ENCODE measurements around the gene EPHB3. TPM values are rescaled to one million over a fixed set of nuclear protein-coding genes. Genes with fewer than 3 reads are reported as not detected.

The EPHB3 gene
- total and polyA plus RNA-seq, 10 of the 15 experiments (the other 5 are each of a cell fraction or from before 2014, with no cell fraction given): 0.09 TPM; not detected in 9

- Histone ChIP-seq H3K4me3 (no peak overlapping the region), H2AFZ (ENCODE audit: control insufficient read depth, low read depth, low read length) (no peak overlapping the region), H3K79me2 (ENCODE audit: control insufficient read depth, insufficient read depth, low read length) (no peaks in the 10 kb centered on the region), H3K9ac (ENCODE audit: control insufficient read depth, insufficient read depth, low read length) (no peak overlapping the region), H3K9me3 (replicated peaks; ENCODE audit: control insufficient read depth, insufficient read depth, low read length) (no peaks in the 10 kb centered on the region; the same call in 2 of the 3 replicates), H3K4me1 (ENCODE audit: control insufficient read depth, insufficient read depth, low read length) (no peaks in the 10 kb centered on the region), H3K27ac (ENCODE audit: control insufficient read depth, insufficient read depth) (no peak overlapping the region), H3K4me2 (ENCODE audit: control insufficient read depth, insufficient read depth) (no peak overlapping the region), H3K36me3 (ENCODE audit: control insufficient read depth in 2 of 2, insufficient read depth in 2 of 2, low read length in 1 of 2) (no peaks in the 10 kb centered on the region), H4K20me1 (ENCODE audit: control insufficient read depth, insufficient read depth) (no peaks in the 10 kb centered on the region), H3K27me3 (replicated peaks in 1 of 2; ENCODE audit: control insufficient read depth in 2 of 2, insufficient read depth in 2 of 2, low read length in 1 of 2) (peaks cover 1 to 5% of the 10 kb centered on the region in 2 experiments; a peak in 2 of 4 replicates)
- no peak for TF ChIP-seq SIX5 (IDR thresholded peaks at IDR 0.05; ENCODE audit: low read depth, low read length, severe bottlenecking)
- FAIRE-seq (no peak), DNase-seq (ENCODE audit: low read depth, low spot score) (no peak), ATAC-seq (0 out of 3 replicates have a peak, but pooled peaks have one; percentile 25)
- ChIA-PET CTCF (no interaction called here), POLR2A (no interaction called here), SMC1A (ENCODE audit: uncharacterized antibody, unreplicated experiment) (no interaction called here), RAD21 (ENCODE audit: unreplicated experiment) (no interaction called here)
- WGBS (ENCODE audit: insufficient coverage, insufficient replicate concordance, low lambda C conversion rate, missing lambda C conversion rate): 20% methylated on average over 6 of the region's 6 CpGs
- in situ Hi-C loops (cut with MboI): no loop called here
- BruUV-seq (replicated peaks): no TSS peak
- intact Hi-C loops (cut with micrococcal nuclease; ENCODE audit: unreplicated experiment): no loop called here
Measured at GRCh38 chr3:184626923-184627322, 65.3 kb downstream of the EPHB3 start.

- Histone ChIP-seq H3K79me2 (ENCODE audit: control insufficient read depth, insufficient read depth, low read length) (no peaks in the 10 kb centered on the region), H2AFZ (ENCODE audit: control insufficient read depth, low read depth, low read length) (no peak overlapping the region), H3K27ac (ENCODE audit: control insufficient read depth, insufficient read depth) (no peak overlapping the region), H3K9ac (ENCODE audit: control insufficient read depth, insufficient read depth, low read length) (no peak overlapping the region), H3K9me3 (replicated peaks; ENCODE audit: control insufficient read depth, insufficient read depth, low read length) (no peaks in the 10 kb centered on the region; the same call in 2 of the 3 replicates), H3K4me3 (no peak overlapping the region), H3K36me3 (ENCODE audit: control insufficient read depth in 2 of 2, insufficient read depth in 2 of 2, low read length in 1 of 2) (no peaks in the 10 kb centered on the region), H3K27me3 (replicated peaks in 1 of 2; ENCODE audit: control insufficient read depth in 2 of 2, insufficient read depth in 2 of 2, low read length in 1 of 2) (peaks cover 1 to 7% of the 10 kb centered on the region in 2 experiments; a peak in 3 of 4 replicates), H4K20me1 (ENCODE audit: control insufficient read depth, insufficient read depth) (no peaks in the 10 kb centered on the region), H3K4me2 (ENCODE audit: control insufficient read depth, insufficient read depth) (no peak overlapping the region), H3K4me1 (ENCODE audit: control insufficient read depth, insufficient read depth, low read length) (no peaks in the 10 kb centered on the region)
- DNase-seq (ENCODE audit: low read depth, low spot score) (no peak), ATAC-seq (no peak), FAIRE-seq (no peak)
- CTCF ChIA-PET: interaction anchor here (1.1 kb wide), 1 partner anchor 97 kb away, joined by 3 read pairs; no protein-coding TSS in a partner anchor
- intact Hi-C loops (cut with micrococcal nuclease; ENCODE audit: unreplicated experiment) (no loop called here), in situ Hi-C loops (cut with MboI) (no loop called here)
- WGBS (ENCODE audit: insufficient coverage, insufficient replicate concordance, low lambda C conversion rate, missing lambda C conversion rate): 44% methylated on average over 21 of the region's 23 CpGs
- BruUV-seq (replicated peaks): no TSS peak
- SMC1A ChIA-PET (ENCODE audit: uncharacterized antibody, unreplicated experiment): interaction anchor here (1.4 kb wide), 1 partner anchor 50 kb away, joined by 4 read pairs; no protein-coding TSS in a partner anchor
- RAD21 ChIA-PET (ENCODE audit: unreplicated experiment): no interaction called here
- POLR2A ChIA-PET: no interaction called here
- no peak for TF ChIP-seq ZNF217 (IDR thresholded peaks at IDR 0.05)
- TF ChIP-seq KAT2A (conservative IDR thresholded peaks at IDR 0.05; ENCODE audit: control insufficient read depth, low read depth, low read length): no peak
- no peak for TF ChIP-seq LARP7 (IDR thresholded peaks at IDR 0.05)
- TF ChIP-seq YBX1 (IDR thresholded peaks at IDR 0.05): no peak
- no peak for TF ChIP-seq ESRRA (IDR thresholded peaks at IDR 0.05; ENCODE audit: low read length)
- TF ChIP-seq ZNF622 (IDR thresholded peaks at IDR 0.05): no peak
- no peak for TF ChIP-seq ZBED1 (IDR thresholded peaks at IDR 0.05; ENCODE audit: borderline replicate concordance)
- TF ChIP-seq CHD1 (IDR thresholded peaks at IDR 0.05; ENCODE audit: low read depth, low read length): no peak
- no peak for TF ChIP-seq GABPA (IDR thresholded peaks at IDR 0.05; ENCODE audit: low read depth)
- no peak for TF ChIP-seq TARDBP (IDR thresholded peaks at IDR 0.05; ENCODE audit: borderline replicate concordance)
- no peak for TF ChIP-seq SIN3A (IDR thresholded peaks at IDR 0.05; ENCODE audit: low read depth, low read length)
- TF ChIP-seq IRF4 (IDR thresholded peaks at IDR 0.05; ENCODE audit: low read depth, low read length): no peak
- TF ChIP-seq PBX3 (IDR thresholded peaks at IDR 0.05; ENCODE audit: insufficient replicate concordance, low read depth, low read length): no peak
- no peak for TF ChIP-seq ATF2 (IDR thresholded peaks at IDR 0.05; ENCODE audit: low read length)
- TF ChIP-seq NFYA (IDR thresholded peaks at IDR 0.05; ENCODE audit: borderline replicate concordance, low read depth, low read length): no peak
- TF ChIP-seq SMARCA5 (IDR thresholded peaks at IDR 0.05): no peak
Measured at GRCh38 chr3:184629555-184630160, 68.1 kb downstream of the EPHB3 start.

Data from GM12878 (cell line).